ENCODE measurements around the gene FBLN5.

The FBLN5 gene

DNA sequence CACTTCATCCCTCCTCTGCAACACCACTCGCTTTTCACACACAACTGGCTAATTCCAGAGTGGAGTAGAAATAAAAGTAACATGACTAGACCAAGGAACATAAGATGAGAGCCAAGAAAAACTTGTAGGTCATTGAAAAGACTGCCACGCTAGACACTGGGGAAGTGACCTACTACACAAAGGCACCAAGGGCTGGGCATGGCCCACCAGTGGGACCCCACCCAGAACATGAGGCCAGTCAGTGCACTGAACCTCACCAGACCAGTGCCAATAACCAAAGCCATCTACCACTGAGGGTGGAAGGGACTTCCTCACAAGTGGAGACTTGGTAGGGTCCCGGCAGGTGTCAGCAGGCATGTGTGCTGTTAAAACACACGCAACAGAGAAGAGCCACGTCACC is 19.7 kb downstream of the FBLN5 start:
- no peaks in the 10 kb centered on the region for H3K9me3 ChIP-seq (ENCODE audit: control insufficient read depth in 2 of 2, low read length in 2 of 2)
- no peaks in the 10 kb centered on the region for H3K4me1 ChIP-seq (ENCODE audit: control insufficient read depth in 2 of 2, insufficient read depth in 2 of 2, low read length in 2 of 2)
- no peak overlapping the region for H3K27ac ChIP-seq (ENCODE audit: low read depth in 2 of 2, low read length in 2 of 2)

DNA sequence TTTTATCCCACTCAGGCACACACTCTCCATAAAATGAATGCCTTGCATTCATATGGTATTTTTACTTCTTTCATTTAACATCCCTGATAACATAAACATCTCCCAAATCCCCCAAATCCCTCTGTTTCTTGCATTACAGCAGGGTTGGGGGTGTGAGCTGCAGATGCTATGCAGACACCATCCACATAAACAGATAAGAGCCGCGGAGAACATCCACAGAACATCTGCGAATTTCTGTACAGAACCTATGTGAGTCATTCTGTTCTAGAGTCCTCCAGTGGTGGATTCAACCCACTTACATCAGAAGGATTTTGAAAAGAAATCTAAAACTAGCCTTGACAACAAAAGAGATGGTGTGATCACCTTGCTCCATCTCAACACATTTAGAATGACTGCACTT is 20.3 kb downstream of the FBLN5 start:
- H3K4me1 ChIP-seq (ENCODE audit: control insufficient read depth in 2 of 2, insufficient read depth in 2 of 2, low read length in 2 of 2), result no peaks in the 10 kb centered on the region
- no peak overlapping the region for H3K27ac ChIP-seq (ENCODE audit: low read depth in 2 of 2, low read length in 2 of 2)
- H3K27me3 ChIP-seq (ENCODE audit: control insufficient read depth in 2 of 2, insufficient read depth in 2 of 2, low read length in 2 of 2), result no peaks in the 10 kb centered on the region
- no peaks in the 10 kb centered on the region for H3K36me3 ChIP-seq (ENCODE audit: control insufficient read depth in 2 of 2, insufficient read depth in 2 of 2, low read length in 2 of 2)
- no peak overlapping the region for H3K9ac ChIP-seq (ENCODE audit: low read depth in 1 of 2, low read length in 2 of 2)
- H3K9me3 ChIP-seq (ENCODE audit: control insufficient read depth in 2 of 2, low read length in 2 of 2), result no peaks in the 10 kb centered on the region
- H3K4me3 ChIP-seq (ENCODE audit: low read length in 2 of 2), result no peak overlapping the region

More for the DNA sequence above, 19.7 kb downstream of the FBLN5 start:
- H3K27me3 ChIP-seq (ENCODE audit: control insufficient read depth in 2 of 2, insufficient read depth in 2 of 2, low read length in 2 of 2), result no peaks in the 10 kb centered on the region
- no peaks in the 10 kb centered on the region for H3K36me3 ChIP-seq (ENCODE audit: control insufficient read depth in 2 of 2, insufficient read depth in 2 of 2, low read length in 2 of 2)
- H3K4me3 ChIP-seq (ENCODE audit: low read length in 2 of 2), result no peak overlapping the region
- H3K9ac ChIP-seq (ENCODE audit: low read depth in 1 of 2, low read length in 2 of 2), result no peak overlapping the region

DNA sequence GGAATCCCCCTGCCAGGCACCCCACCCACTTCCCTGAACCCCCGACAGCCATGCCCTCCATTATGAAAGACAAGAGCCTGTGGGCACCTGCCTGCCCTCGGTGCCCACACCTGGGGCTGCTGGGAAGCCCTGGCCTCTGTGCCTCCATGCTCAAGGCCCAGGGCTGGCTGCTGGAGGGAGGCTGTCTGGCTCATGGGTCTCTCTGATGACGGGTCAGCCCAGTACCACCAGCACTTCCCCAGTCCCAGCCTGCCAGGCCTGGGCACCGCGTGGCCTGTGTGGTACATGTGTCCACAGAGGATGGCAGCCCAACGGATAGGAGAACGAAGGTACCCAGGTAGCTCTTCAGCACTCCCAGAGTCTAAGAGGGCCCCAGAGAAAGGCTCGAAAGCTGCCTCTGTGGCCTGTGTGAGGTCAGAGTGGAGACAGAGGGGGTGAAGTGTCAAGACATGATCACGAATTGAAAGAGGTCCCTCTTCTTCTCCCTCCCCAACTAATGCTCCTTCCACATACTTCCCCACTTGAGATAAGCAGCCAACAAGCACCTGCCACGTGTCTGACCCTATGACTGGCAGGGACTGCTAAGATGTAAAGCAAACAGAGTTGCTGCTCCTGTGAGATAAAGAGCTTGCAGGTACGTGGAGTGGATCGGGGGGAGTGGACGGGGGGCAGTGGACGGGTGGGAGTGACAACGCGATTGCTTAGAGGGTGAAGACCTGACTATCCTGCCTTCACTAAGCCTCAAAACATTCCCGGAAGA is 21.2 kb downstream of the FBLN5 start:
- H3K4me3 ChIP-seq (ENCODE audit: low read length in 2 of 2), result no peak overlapping the region
- H3K27ac ChIP-seq (ENCODE audit: low read depth in 2 of 2, low read length in 2 of 2), result no peak overlapping the region
- no peak overlapping the region for H3K9ac ChIP-seq (ENCODE audit: low read depth in 1 of 2, low read length in 2 of 2)
- H3K36me3 ChIP-seq (ENCODE audit: control insufficient read depth in 2 of 2, insufficient read depth in 2 of 2, low read length in 2 of 2), result no peaks in the 10 kb centered on the region
- H3K9me3 ChIP-seq (ENCODE audit: control insufficient read depth in 2 of 2, low read length in 2 of 2), result no peaks in the 10 kb centered on the region
- H3K27me3 ChIP-seq (ENCODE audit: control insufficient read depth in 2 of 2, insufficient read depth in 2 of 2, low read length in 2 of 2), result no peaks in the 10 kb centered on the region
- H3K4me1 ChIP-seq (ENCODE audit: control insufficient read depth in 2 of 2, insufficient read depth in 2 of 2, low read length in 2 of 2), result no peaks in the 10 kb centered on the region

DNA sequence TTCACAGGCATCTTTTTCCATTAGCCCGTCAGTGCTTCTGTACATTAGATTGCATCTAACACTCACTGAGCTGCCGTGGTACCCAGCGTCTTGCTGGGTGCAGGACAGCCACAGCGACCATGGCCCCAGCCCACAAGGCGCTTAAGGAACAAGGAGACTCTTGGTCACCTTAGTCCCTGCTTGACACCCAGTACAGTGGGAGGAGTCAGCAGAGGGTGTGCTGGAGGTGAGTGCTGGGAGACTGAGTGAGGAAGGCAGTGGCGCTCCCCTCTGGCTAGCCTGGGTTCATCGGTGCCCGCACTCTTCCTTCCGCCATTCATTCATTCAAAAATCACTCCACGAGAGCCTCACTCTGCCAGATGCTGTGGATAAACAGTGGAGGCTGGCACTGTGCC is 21.8 kb downstream of the FBLN5 start:
- no peaks in the 10 kb centered on the region for H3K4me1 ChIP-seq (ENCODE audit: control insufficient read depth in 2 of 2, insufficient read depth in 2 of 2, low read length in 2 of 2)
- H3K27me3 ChIP-seq (ENCODE audit: control insufficient read depth in 2 of 2, insufficient read depth in 2 of 2, low read length in 2 of 2), result no peaks in the 10 kb centered on the region
- no peak overlapping the region for H3K27ac ChIP-seq (ENCODE audit: low read depth in 2 of 2, low read length in 2 of 2)
- H3K9ac ChIP-seq (ENCODE audit: low read depth in 1 of 2, low read length in 2 of 2), result no peak overlapping the region
- H3K4me3 ChIP-seq (ENCODE audit: low read length in 2 of 2), result no peak overlapping the region
- H3K9me3 ChIP-seq (ENCODE audit: control insufficient read depth in 2 of 2, low read length in 2 of 2), result no peaks in the 10 kb centered on the region
- H3K36me3 ChIP-seq (ENCODE audit: control insufficient read depth in 2 of 2, insufficient read depth in 2 of 2, low read length in 2 of 2), result no peaks in the 10 kb centered on the region

GRCh38 chr14:91925001-91925726 is 22.3 kb downstream of the FBLN5 start:
- H3K9ac ChIP-seq (ENCODE audit: low read depth in 1 of 2, low read length in 2 of 2), result no peak overlapping the region
- H3K27me3 ChIP-seq (ENCODE audit: control insufficient read depth in 2 of 2, insufficient read depth in 2 of 2, low read length in 2 of 2), result no peaks in the 10 kb centered on the region
- no peak overlapping the region for H3K4me3 ChIP-seq (ENCODE audit: low read length in 2 of 2)
- H3K27ac ChIP-seq (ENCODE audit: low read depth in 2 of 2, low read length in 2 of 2), result no peak overlapping the region
- H3K4me1 ChIP-seq (ENCODE audit: control insufficient read depth in 2 of 2, insufficient read depth in 2 of 2, low read length in 2 of 2), result no peaks in the 10 kb centered on the region
- no peaks in the 10 kb centered on the region for H3K9me3 ChIP-seq (ENCODE audit: control insufficient read depth in 2 of 2, low read length in 2 of 2)
- no peaks in the 10 kb centered on the region for H3K36me3 ChIP-seq (ENCODE audit: control insufficient read depth in 2 of 2, insufficient read depth in 2 of 2, low read length in 2 of 2)

DNA sequence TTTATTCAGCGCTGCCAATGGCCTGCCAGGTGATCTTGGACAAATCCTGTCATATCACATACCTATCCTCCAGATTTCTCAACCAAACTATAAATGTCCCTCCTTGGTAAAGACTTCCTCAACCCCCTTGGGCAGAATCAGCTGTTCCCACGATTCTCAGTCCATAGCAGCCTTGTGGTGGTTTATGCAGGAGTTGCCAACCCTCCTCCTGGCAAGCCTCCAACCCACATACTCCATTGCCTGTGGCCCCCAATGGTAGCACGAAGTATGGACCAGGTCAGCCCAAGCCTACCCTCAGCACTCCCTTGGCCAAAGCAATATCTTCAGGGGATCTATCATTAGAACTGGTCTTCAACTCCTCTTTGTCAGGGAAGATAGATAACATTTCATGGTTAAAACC is 27.0 kb downstream of the FBLN5 start:
- no peaks in the 10 kb centered on the region for H3K36me3 ChIP-seq (ENCODE audit: control insufficient read depth in 2 of 2, insufficient read depth in 2 of 2, low read length in 2 of 2)
- no peaks in the 10 kb centered on the region for H3K4me1 ChIP-seq (ENCODE audit: control insufficient read depth in 2 of 2, insufficient read depth in 2 of 2, low read length in 2 of 2)
- H3K9me3 ChIP-seq (ENCODE audit: control insufficient read depth in 2 of 2, low read length in 2 of 2), result no peaks in the 10 kb centered on the region
- H3K9ac ChIP-seq (ENCODE audit: low read depth in 1 of 2, low read length in 2 of 2), result no peak overlapping the region
- H3K27ac ChIP-seq (ENCODE audit: low read depth in 2 of 2, low read length in 2 of 2), result no peak overlapping the region
- no peak overlapping the region for H3K4me3 ChIP-seq (ENCODE audit: low read length in 2 of 2)
- H3K27me3 ChIP-seq (ENCODE audit: control insufficient read depth in 2 of 2, insufficient read depth in 2 of 2, low read length in 2 of 2), result no peaks in the 10 kb centered on the region

- no peaks in the 10 kb centered on the region for H3K9me3 ChIP-seq (ENCODE audit: control insufficient read depth in 2 of 2, low read length in 2 of 2)
- no peaks in the 10 kb centered on the region for H3K27me3 ChIP-seq (ENCODE audit: control insufficient read depth in 2 of 2, insufficient read depth in 2 of 2, low read length in 2 of 2)
- no peak overlapping the region for H3K4me3 ChIP-seq (ENCODE audit: low read length in 2 of 2)
- no peak overlapping the region for H3K9ac ChIP-seq (ENCODE audit: low read depth in 1 of 2, low read length in 2 of 2)
- no peaks in the 10 kb centered on the region for H3K4me1 ChIP-seq (ENCODE audit: control insufficient read depth in 2 of 2, insufficient read depth in 2 of 2, low read length in 2 of 2)
- H3K27ac ChIP-seq (ENCODE audit: low read depth in 2 of 2, low read length in 2 of 2), result no peak overlapping the region
- H3K36me3 ChIP-seq (ENCODE audit: control insufficient read depth in 2 of 2, insufficient read depth in 2 of 2, low read length in 2 of 2), result no peaks in the 10 kb centered on the region
These were observed 27.7 kb downstream of the FBLN5 start for GRCh38 chr14:91919814-91920213.

DNA sequence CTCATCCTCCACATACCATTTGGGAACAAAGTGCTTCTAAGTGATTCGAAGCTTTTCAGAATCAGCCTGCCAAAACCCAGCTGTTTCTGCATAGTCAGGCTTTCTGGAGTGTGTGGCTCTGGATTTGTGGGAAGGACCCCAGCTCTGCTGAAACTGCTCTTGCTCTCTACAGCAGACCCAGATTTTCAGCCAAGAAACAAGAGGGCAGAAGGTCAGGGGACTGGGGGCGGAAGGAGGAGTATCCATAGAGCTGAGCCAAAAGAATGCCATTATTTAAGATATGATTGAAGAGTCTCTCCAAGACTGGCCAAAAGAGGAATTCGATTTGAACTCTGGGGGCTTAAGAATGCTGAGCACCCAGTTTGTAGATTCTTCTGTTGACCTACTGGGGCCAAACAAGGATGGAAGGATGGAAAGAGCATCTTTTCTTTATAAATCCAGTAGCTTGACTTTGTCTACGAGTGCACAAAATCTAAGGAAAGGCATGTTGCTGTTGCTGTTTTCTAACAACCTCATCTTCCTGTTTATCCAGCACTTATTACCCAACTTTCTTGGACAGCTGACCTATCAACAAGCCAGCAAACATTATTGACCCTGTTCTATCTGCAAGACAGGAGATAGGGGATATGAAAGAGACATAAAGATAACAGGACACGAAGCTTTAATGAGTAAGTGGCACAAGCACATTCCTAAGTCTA is 29.2 kb downstream of the FBLN5 start:
- Histone ChIP-seq H3K27me3 (ENCODE audit: control insufficient read depth in 2 of 2, insufficient read depth in 2 of 2, low read length in 2 of 2) (no peaks in the 10 kb centered on the region), H3K27ac (ENCODE audit: low read depth in 2 of 2, low read length in 2 of 2) (no peak overlapping the region), H3K4me3 (ENCODE audit: low read length in 2 of 2) (no peak overlapping the region), H3K9me3 (ENCODE audit: control insufficient read depth in 2 of 2, low read length in 2 of 2) (no peaks in the 10 kb centered on the region), H3K4me1 (ENCODE audit: control insufficient read depth in 2 of 2, insufficient read depth in 2 of 2, low read length in 2 of 2) (no peaks in the 10 kb centered on the region), H3K36me3 (ENCODE audit: control insufficient read depth in 2 of 2, insufficient read depth in 2 of 2, low read length in 2 of 2) (no peaks in the 10 kb centered on the region), H3K9ac (ENCODE audit: low read depth in 1 of 2, low read length in 2 of 2) (no peak overlapping the region)

DNA sequence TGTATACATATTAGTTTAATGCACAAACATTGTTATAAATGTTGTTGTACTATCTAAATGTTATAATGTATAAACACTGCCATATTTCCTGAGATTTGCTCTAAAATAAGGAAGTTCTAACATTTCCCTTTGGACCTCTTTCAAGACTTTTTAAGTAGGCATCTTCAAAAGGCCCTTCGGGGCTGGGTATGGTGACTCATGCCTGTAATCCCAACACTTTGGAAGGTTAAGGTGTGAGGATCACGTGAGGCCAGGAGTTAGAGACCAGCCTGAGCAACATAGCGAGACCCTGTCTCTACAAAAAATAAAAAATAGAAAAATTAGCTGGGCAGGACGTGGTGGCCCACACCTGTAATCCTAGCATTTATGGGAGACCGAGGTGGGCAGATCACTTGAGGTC is 35.5 kb downstream of the FBLN5 start:
- H3K36me3 ChIP-seq (ENCODE audit: control insufficient read depth in 2 of 2, insufficient read depth in 2 of 2, low read length in 2 of 2), result no peaks in the 10 kb centered on the region

GRCh38 chr14:91911474-91912032 is 35.9 kb downstream of the FBLN5 start:
- Histone ChIP-seq H3K27me3 (ENCODE audit: control insufficient read depth in 2 of 2, insufficient read depth in 2 of 2, low read length in 2 of 2) (no peaks in the 10 kb centered on the region), H3K9ac (ENCODE audit: low read depth in 1 of 2, low read length in 2 of 2) (no peak overlapping the region), H3K4me3 (ENCODE audit: low read length in 2 of 2) (no peak overlapping the region), H3K9me3 (ENCODE audit: control insufficient read depth in 2 of 2, low read length in 2 of 2) (no peaks in the 10 kb centered on the region), H3K4me1 (ENCODE audit: control insufficient read depth in 2 of 2, insufficient read depth in 2 of 2, low read length in 2 of 2) (peaks cover 1 to 4% of the 10 kb centered on the region in 2 donors), H3K36me3 (ENCODE audit: control insufficient read depth in 2 of 2, insufficient read depth in 2 of 2, low read length in 2 of 2) (no peaks in the 10 kb centered on the region), H3K27ac (ENCODE audit: low read depth in 2 of 2, low read length in 2 of 2) (no peak overlapping the region)

More for the DNA sequence above, 35.5 kb downstream of the FBLN5 start:
- Histone ChIP-seq H3K9ac (ENCODE audit: low read depth in 1 of 2, low read length in 2 of 2) (no peak overlapping the region), H3K27ac (ENCODE audit: low read depth in 2 of 2, low read length in 2 of 2) (no peak overlapping the region), H3K4me3 (ENCODE audit: low read length in 2 of 2) (no peak overlapping the region), H3K9me3 (ENCODE audit: control insufficient read depth in 2 of 2, low read length in 2 of 2) (no peaks in the 10 kb centered on the region), H3K4me1 (ENCODE audit: control insufficient read depth in 2 of 2, insufficient read depth in 2 of 2, low read length in 2 of 2) (peaks cover 0 to 4% of the 10 kb centered on the region in 2 donors), H3K27me3 (ENCODE audit: control insufficient read depth in 2 of 2, insufficient read depth in 2 of 2, low read length in 2 of 2) (no peaks in the 10 kb centered on the region)
